ENCODE data around the gene FREM1.

The FREM1 gene

GRCh38 chr9:14693251-14693861, 216.9 kb downstream of the FREM1 start, which contains the start of gene ZDHHC21:
ZDHHC21 (minus strand) TSS chr9:14693432; CDS start chr9:14674340, 19,092 bp downstream.
- peak; percentile 89 for DNase-seq

- peak; percentile 83 for DNase-seq
Observed at GRCh38 chr9:14692470-14693250, 217.6 kb downstream of the FREM1 start.

DNA sequence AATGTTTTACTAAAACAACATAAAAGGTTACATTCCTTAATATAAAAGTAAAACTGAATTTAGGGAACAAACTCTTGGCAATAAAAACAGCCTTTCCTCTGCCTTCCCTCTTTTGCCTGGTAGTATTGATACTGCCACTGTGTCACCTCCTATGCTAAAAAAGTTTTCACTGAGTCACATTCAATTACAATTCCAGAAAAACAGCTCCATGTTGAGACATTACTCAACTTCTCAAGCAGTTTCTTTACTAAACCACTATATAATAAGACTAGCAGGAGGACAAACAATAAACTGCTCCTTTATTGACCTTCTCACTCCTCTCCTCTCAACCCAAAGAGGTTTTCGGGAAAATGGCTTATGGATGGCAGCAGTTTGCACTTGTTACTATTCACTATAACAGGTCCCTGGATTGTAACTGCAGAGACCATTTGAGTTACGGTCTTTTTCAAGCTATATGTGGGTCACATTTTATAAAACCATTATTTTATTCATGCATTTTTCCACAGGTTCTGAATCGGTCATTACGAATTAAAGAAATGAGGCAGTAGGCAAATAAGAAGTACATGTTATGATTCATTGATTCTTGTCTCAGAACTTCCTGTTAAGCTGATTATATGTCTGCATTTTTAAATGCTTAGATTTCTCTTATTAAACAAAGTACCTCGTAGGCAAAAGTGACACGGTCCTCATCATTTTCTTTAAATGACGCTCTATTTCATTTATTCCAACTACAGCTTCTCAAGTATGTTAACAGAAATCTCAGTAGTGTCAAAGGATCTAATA, 219.1 kb downstream of the FREM1 start:
- no peak for DNase-seq

DNA sequence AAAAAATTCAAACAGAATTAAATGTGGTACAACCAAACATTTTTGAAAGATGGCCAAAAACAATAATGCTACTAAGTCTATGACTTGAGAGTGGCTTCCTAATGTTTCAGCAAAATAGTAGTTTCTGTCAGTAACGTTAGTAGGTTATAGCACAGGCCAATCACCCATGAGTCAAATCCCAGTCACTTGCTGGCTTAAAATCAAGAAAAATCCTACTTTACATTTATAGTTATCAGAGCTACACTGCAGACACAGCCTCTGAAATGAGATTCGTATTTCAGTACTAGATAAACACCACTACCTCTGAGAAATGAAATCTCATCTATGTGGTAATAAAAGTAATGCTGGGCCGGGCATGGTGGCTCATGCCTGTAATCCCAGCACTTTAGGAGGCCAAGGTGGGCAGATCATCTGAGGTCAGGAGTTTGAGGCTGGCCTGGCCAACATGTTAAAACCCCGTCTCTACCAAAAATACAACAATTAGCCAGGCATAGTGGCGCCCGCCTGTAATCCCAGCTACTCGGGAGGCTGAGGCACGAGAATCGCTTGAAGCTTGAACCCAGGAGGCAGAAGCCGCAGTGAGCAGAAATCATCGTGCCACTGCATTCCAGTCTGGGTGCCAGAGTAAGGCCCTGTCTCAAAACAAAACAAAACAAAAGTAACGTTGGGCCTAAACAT, 223.0 kb downstream of the FREM1 start:
- DNase-seq = no peak

- DNase-seq = no peak
Observed at GRCh38 chr9:14686168-14686567, 224.1 kb downstream of the FREM1 start.
